T-helper 1 cell treated with Interleukin-12 subunit alpha and Interleukin-12 subunit beta and Interleukin-4 antibody, amounts not matched to agents 30 μg/mL and 1 μg/mL, for 36 hours (primary cell): ENCODE measurements around the gene RAB37.

Source experiments
- H3K27ac Mint-ChIP-seq: one replicate; pipeline ENCODE4 v1.8.0; 2021; ENCODE audit warnings: mild to moderate bottlenecking, mixed read lengths
- H3K27me3 Mint-ChIP-seq: one replicate; pipeline ENCODE4 v1.8.0; 2021; ENCODE audit warnings: low read depth, mixed read lengths
- H3K36me3 Mint-ChIP-seq: one replicate; pipeline ENCODE4 v1.8.0; 2021; ENCODE audit warnings: low read depth, mixed read lengths
- H3K4me1 Mint-ChIP-seq: one replicate; pipeline ENCODE4 v1.8.0; 2021; ENCODE audit warnings: low read depth, mixed read lengths
- H3K4me3 Mint-ChIP-seq: one replicate; pipeline ENCODE4 v1.8.0; 2021; ENCODE audit warnings: mild to moderate bottlenecking, moderate library complexity, mixed read lengths
- H3K9me3 Mint-ChIP-seq: one replicate; pipeline ENCODE4 v1.8.0; 2021; ENCODE audit warnings: mixed read lengths

The RAB37 gene

GRCh38 chr17:74712756-74713155 is 24.3 kb upstream of the RAB37 start, which contains the start of gene CD300LF:
CD300LF (minus strand) TSS chr17:74712923; CDS start chr17:74712866, 57 bp downstream.
- Mint-ChIP-seq H3K4me1 (peaks cover 7% of the 10 kb centered on the region), H3K27ac (no peak within 1 kb of the TSS), H3K27me3 (peaks cover 41% of the 10 kb centered on the region), H3K36me3 (no peaks in the 10 kb centered on the region), H3K9me3 (no peaks in the 10 kb centered on the region), H3K4me3 (no peak within 1 kb of the TSS)

DNA sequence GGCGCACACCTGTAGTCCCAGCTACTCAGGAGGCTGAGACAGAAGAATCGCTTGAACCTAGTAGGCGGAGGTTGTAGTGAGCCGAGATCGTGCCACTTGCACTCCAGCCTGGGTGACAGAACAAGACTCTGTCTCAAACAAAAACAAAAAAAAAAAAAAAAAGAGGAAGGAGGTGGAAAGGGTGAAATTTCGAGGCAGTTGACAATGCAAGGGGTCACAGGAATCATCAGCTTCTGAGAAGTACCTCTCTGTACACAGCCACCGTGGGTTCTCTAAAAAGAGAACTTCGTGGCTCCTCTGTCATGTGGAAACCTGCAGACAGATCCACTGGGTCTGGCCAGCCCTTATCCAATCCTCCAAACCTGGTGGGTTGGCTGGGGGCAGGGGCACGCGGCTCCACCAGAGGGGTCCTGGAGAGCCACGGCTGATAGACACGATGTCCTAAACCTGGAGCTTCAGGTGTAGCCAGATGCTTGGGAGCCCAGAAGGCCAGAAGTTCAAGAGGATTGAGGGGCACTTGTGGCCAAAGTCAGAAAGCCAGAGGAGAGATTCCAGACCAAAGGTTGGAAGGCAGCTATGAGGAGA is 23.8 kb upstream of the RAB37 start:
- Mint-ChIP-seq H3K27me3 (peaks cover 46% of the 10 kb centered on the region), H3K36me3 (no peaks in the 10 kb centered on the region), H3K9me3 (no peaks in the 10 kb centered on the region), H3K27ac (no peak overlapping the region), H3K4me3 (no peak overlapping the region), H3K4me1 (peaks cover 7% of the 10 kb centered on the region)

DNA sequence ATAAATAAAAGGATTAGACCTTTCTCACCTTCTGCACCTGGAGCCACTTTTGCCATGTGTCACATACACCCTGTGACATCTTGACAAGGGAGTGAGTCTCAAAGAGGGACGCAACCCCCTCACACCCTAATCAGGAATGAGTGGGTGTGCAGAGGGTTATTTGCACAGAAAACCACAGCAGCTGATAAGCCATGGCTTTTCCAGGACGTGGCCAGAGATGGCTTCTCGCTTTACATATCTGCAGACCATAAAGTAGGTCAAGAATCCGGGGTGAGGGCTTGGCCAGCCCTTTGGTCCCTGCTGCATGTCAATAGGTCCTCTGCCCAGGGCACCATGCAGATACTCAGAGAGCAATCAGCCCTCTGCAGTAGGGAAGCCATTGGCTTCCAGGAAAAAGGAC is 21.9 kb upstream of the RAB37 start:
- Mint-ChIP-seq H3K4me1 (peaks cover 7% of the 10 kb centered on the region), H3K27ac (no peak overlapping the region)

DNA sequence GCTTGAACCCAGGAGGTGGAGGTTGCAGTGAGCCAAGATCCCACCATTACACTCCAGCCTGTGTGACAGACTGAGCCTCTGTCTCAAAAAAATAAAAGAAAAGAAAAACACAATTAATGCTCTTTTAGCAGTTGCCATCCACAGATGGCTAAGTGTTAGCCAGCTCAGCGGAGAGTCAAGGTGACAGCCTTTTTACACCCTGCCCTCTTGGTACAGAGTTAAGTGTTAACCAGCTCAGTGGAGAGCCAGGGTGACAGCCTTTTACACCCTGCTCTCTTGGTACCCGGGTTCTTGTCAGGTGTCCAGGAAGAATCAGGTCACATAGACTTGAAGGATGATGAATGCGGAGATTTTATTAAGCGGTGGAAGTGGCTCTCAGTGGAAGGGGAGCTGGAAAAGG is 16.6 kb upstream of the RAB37 start:
- no peaks in the 10 kb centered on the region for H3K36me3 Mint-ChIP-seq
- H3K4me1 Mint-ChIP-seq, result no peaks in the 10 kb centered on the region
- peaks cover 60% of the 10 kb centered on the region for H3K27me3 Mint-ChIP-seq
- H3K27ac Mint-ChIP-seq, result no peak overlapping the region
- no peak overlapping the region for H3K4me3 Mint-ChIP-seq
- H3K9me3 Mint-ChIP-seq, result no peaks in the 10 kb centered on the region

More for the DNA sequence above, 21.9 kb upstream of the RAB37 start:
- Mint-ChIP-seq H3K36me3 (no peaks in the 10 kb centered on the region), H3K27me3 (peaks cover 60% of the 10 kb centered on the region), H3K4me3 (no peak overlapping the region), H3K9me3 (no peaks in the 10 kb centered on the region)

DNA sequence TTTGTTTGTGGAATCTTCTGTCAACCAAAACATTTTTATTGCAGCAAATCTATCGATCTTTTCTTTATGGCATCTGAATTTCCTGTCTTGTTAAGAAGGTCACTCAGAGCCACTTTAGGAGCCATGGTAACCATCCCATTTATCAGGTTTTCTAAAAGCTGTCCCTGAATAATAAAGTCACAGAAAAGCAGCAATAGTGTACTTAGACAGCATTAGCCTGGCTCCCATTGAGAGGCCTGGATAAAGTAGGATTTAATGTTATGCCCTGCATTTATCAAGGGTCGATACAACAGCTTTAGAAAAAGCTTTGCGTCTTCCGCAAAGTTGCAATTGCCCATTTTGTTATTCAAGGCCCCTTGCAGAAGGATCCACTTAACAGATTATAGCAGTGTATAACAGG is 14.3 kb upstream of the RAB37 start:
- H3K36me3 Mint-ChIP-seq, result no peaks in the 10 kb centered on the region
- no peak overlapping the region for H3K27ac Mint-ChIP-seq
- H3K4me3 Mint-ChIP-seq, result no peak overlapping the region
- no peaks in the 10 kb centered on the region for H3K9me3 Mint-ChIP-seq
- H3K4me1 Mint-ChIP-seq, result no peaks in the 10 kb centered on the region
- H3K27me3 Mint-ChIP-seq, result peaks cover 47% of the 10 kb centered on the region

DNA sequence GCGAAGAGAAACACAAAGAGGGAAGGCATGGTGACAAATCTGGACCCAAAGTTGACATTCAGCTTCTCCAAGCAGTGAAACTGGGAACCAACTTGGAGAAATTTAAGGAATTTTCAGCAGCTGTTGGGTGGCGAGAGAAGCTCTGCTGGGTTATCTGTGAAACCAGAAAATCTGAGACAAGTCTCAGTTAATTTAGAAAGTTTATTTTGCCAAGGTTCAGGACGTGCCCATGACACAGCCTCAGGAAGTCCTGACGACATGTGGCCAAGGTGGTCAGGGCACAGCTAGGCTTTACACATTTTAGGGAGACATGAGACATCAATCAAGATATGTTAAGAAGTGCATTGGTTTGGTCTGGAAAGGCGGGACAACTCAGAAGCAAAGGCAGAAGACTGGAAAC is 13.2 kb upstream of the RAB37 start:
- Mint-ChIP-seq H3K4me1 (no peaks in the 10 kb centered on the region), H3K4me3 (no peak overlapping the region), H3K36me3 (no peaks in the 10 kb centered on the region)

GRCh38 chr17:74725111-74725510 is 11.9 kb upstream of the RAB37 start:
- Mint-ChIP-seq H3K4me3 (no peak overlapping the region), H3K27ac (no peak overlapping the region), H3K27me3 (peaks cover 28% of the 10 kb centered on the region), H3K36me3 (no peaks in the 10 kb centered on the region), H3K9me3 (no peaks in the 10 kb centered on the region), H3K4me1 (peaks cover 2% of the 10 kb centered on the region)

More for the DNA sequence above, 13.2 kb upstream of the RAB37 start:
- Mint-ChIP-seq H3K27ac (no peak overlapping the region), H3K9me3 (no peaks in the 10 kb centered on the region), H3K27me3 (peaks cover 36% of the 10 kb centered on the region)

DNA sequence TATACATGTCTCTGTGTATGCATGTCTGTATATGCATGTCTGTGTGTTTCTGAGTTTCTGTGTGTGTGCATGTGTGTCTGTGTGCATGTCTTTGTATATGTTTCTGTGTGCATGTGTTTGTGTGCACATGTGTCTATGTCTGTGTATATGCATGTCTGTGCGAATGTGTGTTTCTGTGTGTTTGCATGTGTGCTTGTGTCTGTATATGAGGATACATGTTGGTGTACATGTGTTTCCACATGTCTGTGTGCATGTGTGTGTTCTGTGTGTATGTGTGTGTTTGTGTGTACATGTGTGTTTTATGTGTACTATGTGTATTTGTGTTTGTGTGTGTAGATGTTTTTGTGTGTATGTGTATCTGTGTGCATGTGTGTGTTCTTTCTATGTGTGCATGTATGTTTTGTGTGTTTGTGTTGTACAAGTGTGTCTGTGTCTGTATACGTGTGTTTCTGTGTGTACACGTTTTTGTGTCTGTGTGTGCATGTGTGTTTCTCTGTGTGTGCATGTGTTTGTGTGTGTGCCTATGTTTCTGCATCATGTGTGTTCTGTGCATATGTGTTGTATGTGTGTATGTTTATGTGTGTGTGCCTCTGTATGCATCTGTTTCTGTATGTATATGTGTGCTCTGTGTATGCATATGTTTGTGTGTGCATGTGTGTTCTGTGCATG is 8.9 kb upstream of the RAB37 start:
- Mint-ChIP-seq H3K4me1 (peaks cover 9% of the 10 kb centered on the region), H3K9me3 (no peaks in the 10 kb centered on the region), H3K36me3 (no peaks in the 10 kb centered on the region), H3K27me3 (peaks cover 8% of the 10 kb centered on the region), H3K4me3 (no peak overlapping the region), H3K27ac (no peak overlapping the region)

DNA sequence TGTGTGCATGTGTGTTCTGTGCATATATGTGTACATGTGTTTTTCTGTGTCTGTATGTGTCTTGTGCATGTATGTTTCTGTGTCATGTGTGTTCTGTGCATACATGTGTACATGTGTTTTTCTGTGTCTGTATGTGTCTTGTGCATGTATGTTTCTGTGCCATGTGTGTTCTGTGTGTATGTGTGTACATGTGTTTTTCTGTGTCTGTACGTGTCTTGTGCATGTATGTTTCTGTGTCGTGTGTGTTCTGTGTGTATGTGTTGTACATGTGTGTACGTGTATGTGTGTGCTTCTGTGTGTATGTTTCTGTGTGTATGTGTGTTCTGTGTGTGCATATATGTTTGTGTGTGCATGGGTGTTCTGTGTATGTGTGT is 8.4 kb upstream of the RAB37 start:
- H3K36me3 Mint-ChIP-seq, result no peaks in the 10 kb centered on the region
- peaks cover 8% of the 10 kb centered on the region for H3K27me3 Mint-ChIP-seq
- no peak overlapping the region for H3K4me3 Mint-ChIP-seq
- H3K27ac Mint-ChIP-seq, result no peak overlapping the region
- H3K4me1 Mint-ChIP-seq, result peaks cover 9% of the 10 kb centered on the region
- H3K9me3 Mint-ChIP-seq, result no peaks in the 10 kb centered on the region

DNA sequence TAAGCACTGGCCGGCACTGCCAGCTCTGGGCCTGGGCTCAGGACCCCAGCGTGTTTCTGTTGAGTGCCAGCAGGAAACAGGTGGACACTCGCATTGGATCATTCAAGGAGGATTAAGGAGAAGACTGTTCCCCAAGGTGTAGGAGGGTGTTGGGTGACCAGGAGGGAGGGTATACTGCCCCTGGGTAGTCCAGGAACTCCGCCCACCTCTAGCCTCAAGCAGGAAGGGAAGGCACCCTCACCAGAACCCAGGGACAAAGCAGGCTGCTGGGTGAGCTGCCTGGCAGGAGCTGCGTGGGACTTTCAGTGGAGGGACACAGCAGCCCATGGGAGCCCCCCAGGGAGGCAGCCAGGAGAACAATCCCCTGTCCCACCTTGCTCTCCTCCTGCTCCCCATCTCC is 7.7 kb upstream of the RAB37 start:
- H3K4me3 Mint-ChIP-seq, result no peak overlapping the region
- peaks cover 9% of the 10 kb centered on the region for H3K4me1 Mint-ChIP-seq
- H3K36me3 Mint-ChIP-seq, result no peaks in the 10 kb centered on the region
- H3K27ac Mint-ChIP-seq, result no peak overlapping the region
- H3K9me3 Mint-ChIP-seq, result no peaks in the 10 kb centered on the region
- H3K27me3 Mint-ChIP-seq, result peaks cover 3% of the 10 kb centered on the region

- Mint-ChIP-seq H3K27me3 (peaks cover 4% of the 10 kb centered on the region), H3K4me1 (peaks cover 13% of the 10 kb centered on the region), H3K27ac (no peak overlapping the region), H3K9me3 (no peaks in the 10 kb centered on the region), H3K36me3 (no peaks in the 10 kb centered on the region), H3K4me3 (no peak overlapping the region)
Observed at GRCh38 chr17:74729866-74730265, 7.2 kb upstream of the RAB37 start.

DNA sequence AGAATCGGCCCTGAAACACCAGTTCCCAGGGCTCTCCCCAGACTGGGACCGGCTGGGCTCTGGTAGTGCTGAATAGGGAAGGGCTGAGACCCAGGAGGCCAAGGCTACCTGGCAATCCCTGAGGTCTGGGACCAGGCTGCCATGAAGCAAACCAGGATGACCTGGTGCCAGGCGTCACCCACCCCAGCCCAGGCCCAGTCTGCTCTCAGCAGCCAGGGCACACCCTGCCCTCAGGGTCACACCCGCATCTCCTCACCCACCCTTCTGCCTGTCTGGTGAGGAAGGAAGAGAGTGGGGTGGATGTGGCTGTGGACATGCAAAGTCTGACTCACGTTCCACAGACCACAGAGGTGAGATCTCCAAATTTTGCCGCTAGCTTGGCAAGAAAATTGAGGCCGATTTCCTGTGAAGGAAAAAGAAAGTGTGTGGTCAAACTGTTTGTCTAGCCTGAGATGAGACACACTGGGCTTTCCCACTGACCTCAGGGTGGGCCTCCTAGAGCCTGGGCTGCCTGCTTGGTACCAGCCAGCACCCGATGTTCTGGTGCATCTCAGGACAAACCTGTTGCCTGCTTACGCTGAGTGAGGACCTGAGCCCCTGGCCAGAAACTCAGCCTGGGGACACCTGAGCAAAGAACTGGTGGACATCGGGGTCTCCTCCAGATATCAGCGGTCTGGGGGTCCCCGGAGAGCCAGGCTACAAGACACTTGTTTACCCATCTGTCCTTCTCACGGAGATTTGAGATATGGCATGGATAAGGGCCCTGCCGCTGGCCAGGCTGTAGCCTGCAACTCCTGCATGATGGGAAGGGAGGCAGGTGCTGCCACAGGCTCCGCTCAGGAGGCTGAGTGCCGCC is 6.3 kb upstream of the RAB37 start:
- Mint-ChIP-seq H3K4me3 (no peak overlapping the region), H3K27me3 (peaks cover 5% of the 10 kb centered on the region), H3K27ac (peak overlapping the region; percentile 49), H3K9me3 (no peaks in the 10 kb centered on the region), H3K4me1 (peaks cover 13% of the 10 kb centered on the region), H3K36me3 (no peaks in the 10 kb centered on the region)

- no peaks in the 10 kb centered on the region for H3K36me3 Mint-ChIP-seq
- no peaks in the 10 kb centered on the region for H3K9me3 Mint-ChIP-seq
- no peak overlapping the region for H3K4me3 Mint-ChIP-seq
- no peak overlapping the region for H3K27ac Mint-ChIP-seq
- peaks cover 6% of the 10 kb centered on the region for H3K27me3 Mint-ChIP-seq
- H3K4me1 Mint-ChIP-seq, result peaks cover 15% of the 10 kb centered on the region
Observed at GRCh38 chr17:74731347-74731605, 5.8 kb upstream of the RAB37 start.

DNA sequence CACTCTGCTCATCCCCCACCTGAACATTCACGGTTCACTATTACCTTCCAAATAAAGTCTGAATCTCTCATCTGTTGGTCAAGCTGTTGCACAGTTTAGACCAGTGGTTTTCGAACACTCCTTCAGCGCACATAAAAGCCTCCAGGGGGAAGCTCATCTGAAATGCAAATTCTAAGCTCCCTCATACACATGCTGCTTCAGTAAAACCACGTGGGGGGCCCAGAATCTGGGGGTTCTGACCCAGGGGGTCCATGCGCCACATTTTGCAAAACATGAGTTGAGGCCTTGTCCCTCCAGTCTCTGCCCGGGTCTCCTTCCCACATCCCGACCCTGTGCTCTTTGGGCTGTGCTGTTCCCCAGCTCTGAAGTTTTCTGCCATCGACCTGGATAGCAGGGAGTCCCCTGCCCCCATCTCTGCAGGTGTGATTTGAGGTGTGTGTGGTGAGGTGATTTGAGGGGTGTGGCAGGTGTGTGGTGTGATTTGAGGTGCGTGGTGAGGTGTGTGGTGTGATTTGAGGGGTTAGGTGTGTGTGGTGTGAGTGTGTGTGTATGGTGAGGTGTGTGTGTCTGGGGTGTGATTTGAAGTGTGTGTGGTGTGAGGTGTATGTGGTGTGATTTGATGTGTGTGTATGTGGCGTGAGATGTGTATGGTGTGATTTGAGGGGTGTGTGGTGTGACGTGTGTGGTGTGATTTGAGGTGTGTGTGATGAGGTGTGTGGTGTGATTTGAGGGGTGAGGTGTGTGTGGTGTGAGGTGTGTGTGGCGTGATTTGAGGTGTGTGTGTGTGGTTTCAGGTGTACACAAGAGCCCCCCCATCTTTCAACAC is 4.8 kb upstream of the RAB37 start:
- Mint-ChIP-seq H3K4me1 (peaks cover 18% of the 10 kb centered on the region), H3K27me3 (peaks cover 8% of the 10 kb centered on the region), H3K9me3 (no peaks in the 10 kb centered on the region), H3K27ac (no peak overlapping the region), H3K36me3 (no peaks in the 10 kb centered on the region), H3K4me3 (no peak overlapping the region)
